Stimulated activated CD8-positive, alpha-beta memory T cell treated with anti-CD3 and anti-CD28 coated beads, Interleukin-4, amount 100 ng/mL, for 48 hours (primary cell): ENCODE results near the gene SLAMF7.

Experiments
- DNase-seq: peaks from one replicate; pipeline ENCODE4 v3.0.0-alpha.2; 2020

SLAMF7 gene

GRCh38 chr1:160778976-160779375, 39.9 kb downstream of the SLAMF7 start:
- DNase-seq: peak; percentile 20

- DNase-seq: peak; percentile 78
Measured at GRCh38 chr1:160779626-160780397, 40.8 kb downstream of the SLAMF7 start.

DNA sequence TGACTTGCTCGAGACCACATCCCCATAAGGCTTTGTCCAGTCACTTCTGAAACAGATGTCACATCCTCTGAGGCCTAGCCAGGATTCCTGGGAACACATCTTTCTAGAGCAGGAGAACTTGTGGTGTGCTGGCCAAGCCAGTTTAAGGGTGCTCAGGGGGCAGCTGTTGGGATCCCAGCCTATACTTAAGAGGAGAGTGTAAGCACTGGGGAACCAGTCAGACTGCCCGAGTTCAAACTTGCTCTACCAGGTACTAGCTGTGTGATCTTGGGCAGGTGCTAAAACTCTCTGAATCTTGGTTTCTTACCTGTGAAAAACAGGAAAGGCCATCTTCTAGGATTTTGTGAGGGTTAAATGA, 41.3 kb downstream of the SLAMF7 start:
- no peak for DNase-seq

- peak; percentile 21 for DNase-seq
Measured at GRCh38 chr1:160781186-160781766, 42.2 kb downstream of the SLAMF7 start.

GRCh38 chr1:160781914-160782689, 43.1 kb downstream of the SLAMF7 start:
- peak; percentile 29 for DNase-seq

DNA sequence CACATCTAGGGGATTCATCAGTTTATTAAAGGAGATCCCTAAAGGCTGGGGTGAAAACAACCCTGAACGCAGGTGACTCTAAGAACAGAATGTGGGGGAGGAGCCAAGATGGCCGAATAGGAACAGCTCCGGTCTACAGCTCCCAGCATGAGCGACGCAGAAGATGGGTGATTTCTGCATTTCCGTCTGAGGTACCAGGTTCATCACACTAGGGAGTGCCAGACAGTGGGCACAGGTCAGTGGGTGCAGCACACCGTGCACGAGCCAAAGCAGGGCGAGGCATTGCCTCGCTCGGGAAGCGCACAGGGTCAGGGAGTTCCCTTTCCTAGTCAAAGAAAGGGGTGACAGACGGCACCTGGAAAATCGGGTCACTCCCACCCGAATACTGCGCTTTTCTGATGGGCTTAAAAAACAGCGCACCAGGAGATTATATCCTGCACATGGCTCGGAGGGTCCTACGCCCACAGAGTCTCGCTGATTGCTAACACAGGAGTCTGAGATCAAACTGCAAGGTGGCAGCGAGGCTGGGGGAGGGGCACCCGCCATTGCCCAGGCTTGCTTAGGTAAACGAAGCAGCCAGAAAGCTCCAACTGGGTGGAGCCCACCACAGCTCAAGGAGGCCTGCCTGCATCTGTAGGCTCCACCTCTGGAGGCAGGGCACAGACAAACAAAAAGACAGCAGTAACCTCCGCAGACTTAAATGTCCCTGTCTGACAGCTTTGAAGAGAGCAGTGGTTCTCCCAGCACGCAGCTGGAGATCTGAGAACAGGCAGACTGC, 44.1 kb downstream of the SLAMF7 start:
- peak; percentile 6 for DNase-seq

- DNase-seq: no peak
Measured at GRCh38 chr1:160789051-160789701, 50.1 kb downstream of the SLAMF7 start.

DNA sequence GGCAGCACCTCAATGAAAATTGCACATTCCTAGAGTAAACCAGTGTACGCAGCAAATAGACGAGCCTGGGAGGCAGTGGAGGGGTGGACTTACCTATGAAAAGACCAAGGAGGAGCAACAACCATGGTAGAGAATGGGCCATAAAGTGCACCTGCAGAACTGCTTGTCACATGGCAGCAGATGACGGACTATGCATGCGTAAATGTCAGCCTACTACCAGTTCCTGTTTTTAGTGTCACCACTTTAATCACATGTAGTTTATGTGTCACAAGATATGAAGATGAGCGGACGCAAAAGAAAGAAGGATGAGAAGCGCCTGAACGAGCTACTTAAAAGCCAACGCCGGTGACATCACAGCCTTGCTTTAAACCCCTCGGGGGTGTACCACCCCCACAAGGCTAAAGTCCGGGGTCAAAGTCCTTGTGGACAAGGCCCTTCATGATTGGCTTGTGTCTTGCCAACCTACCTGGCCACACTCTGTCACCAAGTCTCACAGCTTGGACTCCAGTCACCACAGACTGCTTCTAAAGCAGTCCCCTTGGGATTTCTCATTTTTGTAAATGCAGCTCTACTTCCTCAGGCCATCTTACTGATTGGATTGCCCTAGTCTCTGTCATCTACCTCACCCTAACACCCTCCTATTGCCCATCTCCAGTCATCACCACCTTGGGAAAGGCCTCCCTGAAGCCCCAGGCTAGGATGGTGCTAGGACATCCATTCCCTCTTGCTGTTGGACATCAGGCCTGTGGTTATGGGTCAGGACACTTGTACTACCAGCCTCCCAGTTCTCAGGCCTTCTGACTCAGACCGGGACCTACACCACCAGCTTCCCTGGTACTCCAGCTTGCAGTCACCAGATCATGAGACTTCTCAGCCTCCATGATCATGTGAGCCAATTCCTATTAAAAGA, 50.9 kb downstream of the SLAMF7 start:
- DNase-seq: no peak

- DNase-seq: no peak
Measured at GRCh38 chr1:160794376-160794775, 55.3 kb downstream of the SLAMF7 start.

GRCh38 chr1:160795951-160796383, 56.9 kb downstream of the SLAMF7 start, which contains the start of gene LY9:
TSS of gene LY9 (plus strand) at chr1:160796174. CDS start at chr1:160796188, 14 bp downstream.
- peak; percentile 77 for DNase-seq

DNA sequence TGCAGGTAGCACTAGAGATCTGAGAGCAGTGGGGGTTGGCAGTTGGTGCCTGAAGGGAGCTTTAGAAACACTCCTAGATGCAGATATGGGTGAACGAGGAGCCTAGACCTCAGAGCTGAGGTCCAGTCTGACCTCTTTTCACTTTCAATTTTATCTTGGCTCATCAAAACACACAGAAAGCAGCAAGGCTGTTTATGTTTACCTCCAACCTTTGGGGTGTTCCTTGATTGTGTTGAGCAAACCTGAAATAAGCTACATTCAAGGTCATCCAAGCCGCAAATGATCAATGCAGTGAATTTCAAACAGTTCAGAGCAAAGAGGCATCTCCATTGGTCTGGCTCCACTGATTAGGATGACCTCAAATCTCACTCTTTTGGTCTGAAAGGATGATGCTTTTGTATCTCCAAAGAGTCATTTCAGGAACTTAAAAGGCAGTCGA, 58.2 kb downstream of the SLAMF7 start:
- DNase-seq: no peak

DNA sequence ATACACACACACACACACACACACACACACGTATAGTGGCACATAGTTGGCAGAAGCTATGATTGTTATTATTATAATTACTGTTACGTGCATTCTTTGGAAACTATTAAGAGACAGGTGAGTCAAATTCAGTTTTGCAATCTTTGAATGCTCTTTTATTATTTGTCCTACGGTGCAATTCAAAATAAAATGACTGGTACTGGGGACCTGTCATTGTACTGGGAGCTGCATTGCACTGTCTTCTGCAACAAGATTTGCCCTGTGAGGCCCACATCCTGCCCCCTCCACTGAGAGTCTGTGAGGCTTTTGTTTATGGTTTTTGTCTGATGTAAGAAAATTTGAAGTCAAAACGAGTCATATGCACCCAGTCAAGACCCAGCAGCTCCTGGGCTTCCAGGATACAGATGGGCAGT, 58.8 kb downstream of the SLAMF7 start:
- DNase-seq: peak; percentile 64

DNA sequence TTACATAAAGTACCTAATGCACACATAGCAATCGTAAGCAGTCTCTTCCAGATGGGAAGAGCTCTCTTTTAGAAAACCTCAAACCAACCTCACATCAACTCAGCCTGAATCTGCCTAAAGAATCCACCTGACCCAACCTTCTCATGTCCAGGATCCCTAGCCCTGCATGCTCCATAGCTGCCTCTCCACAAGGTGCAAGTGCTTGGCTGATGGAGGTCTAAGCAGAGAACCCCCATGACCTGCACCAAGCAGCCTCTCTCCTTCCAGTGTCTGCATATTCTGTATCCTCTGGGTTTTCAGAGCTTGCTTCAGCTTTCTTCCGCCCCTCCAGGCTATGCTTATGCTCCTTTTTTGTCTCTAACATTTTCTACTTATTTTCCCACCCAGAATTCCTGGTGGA, 59.4 kb downstream of the SLAMF7 start:
- no peak for DNase-seq

- no peak for DNase-seq
Measured at GRCh38 chr1:160799641-160800040, 60.6 kb downstream of the SLAMF7 start.

- no peak for DNase-seq
Measured at GRCh38 chr1:160800142-160800541, 61.1 kb downstream of the SLAMF7 start.

DNA sequence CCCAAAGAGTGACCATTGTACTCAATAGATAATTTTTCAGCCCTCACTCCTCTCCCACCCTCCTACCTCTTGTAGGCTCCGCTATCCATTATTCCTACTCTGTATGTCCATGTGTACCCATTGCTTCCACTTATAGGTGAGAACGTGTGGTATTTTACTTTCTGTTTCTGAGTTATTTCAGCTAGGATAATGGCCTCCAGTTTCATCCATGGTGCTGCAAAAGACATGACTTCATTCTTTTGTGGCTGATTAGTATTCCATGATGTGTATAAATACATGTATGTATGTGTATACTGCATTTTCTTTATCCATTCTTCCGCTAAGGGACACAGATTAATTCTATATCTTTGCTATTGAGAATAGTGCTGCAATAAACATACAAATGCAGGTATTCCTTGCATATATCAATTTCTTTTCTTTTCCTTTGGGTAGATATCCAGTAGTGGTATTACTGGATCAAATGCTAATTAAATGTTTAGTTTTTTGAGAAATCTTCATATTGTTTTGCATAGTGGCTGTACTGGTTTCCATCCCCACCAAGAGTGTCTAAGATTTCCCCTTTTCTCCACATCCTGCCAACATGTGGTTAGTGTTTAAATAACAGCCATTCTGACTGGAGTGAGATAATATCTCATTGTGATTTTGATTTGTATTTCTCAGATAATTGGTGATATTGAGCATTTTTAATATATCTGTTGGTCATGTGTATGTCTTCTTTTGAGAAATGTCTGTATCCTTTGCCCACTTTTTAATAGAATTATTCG, 61.8 kb downstream of the SLAMF7 start:
- DNase-seq: no peak

GRCh38 chr1:160801836-160802580, 63.0 kb downstream of the SLAMF7 start:
- no peak for DNase-seq
